C4-2B (cell line): ENCODE results near the gene EMC9.

ENCODE experiments used
- ZFX ChIP-seq: fragments of 450-650 bp; IDR thresholded peaks from 2 replicates; pipeline ENCODE4 v1.6.1; 2017
- TF ChIP-seq, protein P1 (sequence below): fragments of 450-650 bp; conservative IDR thresholded peaks from 2 replicates; pipeline ENCODE4 v1.5.1; 2017; ENCODE audit warnings: mild to moderate bottlenecking

GRCh38 chr14:24185741-24186140 lies 44.4 kb upstream of the EMC9 start:
- TF ChIP-seq, protein P1, sequence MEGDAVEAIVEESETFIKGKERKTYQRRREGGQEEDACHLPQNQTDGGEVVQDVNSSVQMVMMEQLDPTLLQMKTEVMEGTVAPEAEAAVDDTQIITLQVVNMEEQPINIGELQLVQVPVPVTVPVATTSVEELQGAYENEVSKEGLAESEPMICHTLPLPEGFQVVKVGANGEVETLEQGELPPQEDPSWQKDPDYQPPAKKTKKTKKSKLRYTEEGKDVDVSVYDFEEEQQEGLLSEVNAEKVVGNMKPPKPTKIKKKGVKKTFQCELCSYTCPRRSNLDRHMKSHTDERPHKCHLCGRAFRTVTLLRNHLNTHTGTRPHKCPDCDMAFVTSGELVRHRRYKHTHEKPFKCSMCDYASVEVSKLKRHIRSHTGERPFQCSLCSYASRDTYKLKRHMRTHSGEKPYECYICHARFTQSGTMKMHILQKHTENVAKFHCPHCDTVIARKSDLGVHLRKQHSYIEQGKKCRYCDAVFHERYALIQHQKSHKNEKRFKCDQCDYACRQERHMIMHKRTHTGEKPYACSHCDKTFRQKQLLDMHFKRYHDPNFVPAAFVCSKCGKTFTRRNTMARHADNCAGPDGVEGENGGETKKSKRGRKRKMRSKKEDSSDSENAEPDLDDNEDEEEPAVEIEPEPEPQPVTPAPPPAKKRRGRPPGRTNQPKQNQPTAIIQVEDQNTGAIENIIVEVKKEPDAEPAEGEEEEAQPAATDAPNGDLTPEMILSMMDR: no peak
- TF ChIP-seq ZFX: no peak
